Measurements from ENCODE around the gene EFCAB7. TPM values are rescaled to one million over a fixed set of nuclear protein-coding genes. Genes with fewer than 3 reads are reported as not detected.

The EFCAB7 gene
- total and polyA plus RNA-seq, 2 of the 13 experiments (the other 11 are each of a cell fraction or from before 2014, with no cell fraction given), result 1.7 to 5.4 TPM

DNA sequence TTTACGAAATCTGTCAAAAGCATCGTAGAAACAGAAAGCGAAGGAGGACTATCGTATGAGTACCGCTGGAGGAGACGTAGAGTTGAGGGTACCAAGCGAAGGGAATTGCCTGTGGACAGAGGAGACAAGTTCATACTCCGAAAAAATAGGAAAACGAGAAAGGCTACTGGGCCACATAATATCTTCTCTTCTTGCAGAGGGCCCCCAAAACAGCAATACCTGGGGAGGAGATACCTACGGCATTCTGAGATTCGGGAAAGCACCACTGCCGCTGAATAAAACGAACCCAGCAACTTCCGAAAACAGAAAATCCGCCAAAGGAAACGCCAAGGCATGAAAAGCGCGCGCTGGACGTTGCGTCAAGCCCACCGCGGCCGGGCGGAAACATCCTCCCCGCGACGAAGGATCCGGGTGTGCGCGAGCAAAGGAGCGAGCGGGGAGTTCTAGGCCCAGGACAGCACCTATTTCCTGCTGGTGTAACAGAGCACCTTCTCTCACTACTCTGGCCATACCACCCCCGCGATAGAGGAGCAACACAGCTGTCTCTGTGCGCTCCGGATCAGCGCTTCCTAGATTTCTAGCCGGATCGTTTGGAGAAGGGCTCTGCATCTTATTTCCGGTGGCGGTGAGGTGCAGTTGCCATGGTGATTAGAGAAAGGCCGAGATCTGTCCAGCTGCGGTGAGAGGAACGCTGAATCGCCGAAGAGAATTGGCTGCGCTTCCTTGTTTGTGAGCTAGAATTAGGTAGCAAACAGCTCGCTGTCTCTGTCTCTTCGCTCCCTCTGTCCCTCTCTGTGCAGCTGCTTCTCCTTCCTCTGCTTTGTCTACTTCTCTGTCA lies at the start of gene EFCAB7, which contains the start of gene ITGB3BP (continued):
- peak; percentile 97 for TF ChIP-seq ZBTB40 (IDR thresholded peaks at IDR 0.05)
- TF ChIP-seq ZBTB40 (CRISPR knock-in tag; IDR thresholded peaks at IDR 0.05), result peak; percentile 90
- peak; percentile 91 for TF ChIP-seq ZNF784 (CRISPR knock-in tag; IDR thresholded peaks at IDR 0.05; ENCODE audit: borderline replicate concordance)
- no peak for TF ChIP-seq HMG20A (CRISPR knock-in tag; IDR thresholded peaks at IDR 0.05; ENCODE audit: borderline replicate concordance)
- peak; percentile 71 for TF ChIP-seq ZEB1 (IDR thresholded peaks at IDR 0.05; ENCODE audit: insufficient replicate concordance, low read depth)
- TF ChIP-seq, protein P1, sequence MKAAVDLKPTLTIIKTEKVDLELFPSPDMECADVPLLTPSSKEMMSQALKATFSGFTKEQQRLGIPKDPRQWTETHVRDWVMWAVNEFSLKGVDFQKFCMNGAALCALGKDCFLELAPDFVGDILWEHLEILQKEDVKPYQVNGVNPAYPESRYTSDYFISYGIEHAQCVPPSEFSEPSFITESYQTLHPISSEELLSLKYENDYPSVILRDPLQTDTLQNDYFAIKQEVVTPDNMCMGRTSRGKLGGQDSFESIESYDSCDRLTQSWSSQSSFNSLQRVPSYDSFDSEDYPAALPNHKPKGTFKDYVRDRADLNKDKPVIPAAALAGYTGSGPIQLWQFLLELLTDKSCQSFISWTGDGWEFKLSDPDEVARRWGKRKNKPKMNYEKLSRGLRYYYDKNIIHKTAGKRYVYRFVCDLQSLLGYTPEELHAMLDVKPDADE (CRISPR knock-in tag; IDR thresholded peaks at IDR 0.05), result no peak
- no peak for TF ChIP-seq NONO (IDR thresholded peaks at IDR 0.05)
- TF ChIP-seq NONO (CRISPR knock-in tag; conservative IDR thresholded peaks at IDR 0.05), result peak; percentile 68
- TF ChIP-seq KLF12 (CRISPR knock-in tag; IDR thresholded peaks at IDR 0.05; ENCODE audit: borderline replicate concordance), result peak; percentile 54; the same call in 1 of the 2 replicates
- no peak for TF ChIP-seq ZNF496 (CRISPR knock-in tag; IDR thresholded peaks at IDR 0.05; ENCODE audit: insufficient replicate concordance)
- no peak for TF ChIP-seq ZFP36 (IDR thresholded peaks at IDR 0.05; ENCODE audit: borderline replicate concordance, low read depth, low read length, partially characterized antibody)
- 0 out of 2 replicates have a peak, but pooled peaks have one; percentile 38 for TF ChIP-seq BHLHE40 (IDR thresholded peaks at IDR 0.05; ENCODE audit: low read length)
- TF ChIP-seq ZFP36L2 (CRISPR knock-in tag; IDR thresholded peaks at IDR 0.05), result 0 out of 2 replicates have a peak, but pooled peaks have one; percentile 65
- TF ChIP-seq, protein P2, sequence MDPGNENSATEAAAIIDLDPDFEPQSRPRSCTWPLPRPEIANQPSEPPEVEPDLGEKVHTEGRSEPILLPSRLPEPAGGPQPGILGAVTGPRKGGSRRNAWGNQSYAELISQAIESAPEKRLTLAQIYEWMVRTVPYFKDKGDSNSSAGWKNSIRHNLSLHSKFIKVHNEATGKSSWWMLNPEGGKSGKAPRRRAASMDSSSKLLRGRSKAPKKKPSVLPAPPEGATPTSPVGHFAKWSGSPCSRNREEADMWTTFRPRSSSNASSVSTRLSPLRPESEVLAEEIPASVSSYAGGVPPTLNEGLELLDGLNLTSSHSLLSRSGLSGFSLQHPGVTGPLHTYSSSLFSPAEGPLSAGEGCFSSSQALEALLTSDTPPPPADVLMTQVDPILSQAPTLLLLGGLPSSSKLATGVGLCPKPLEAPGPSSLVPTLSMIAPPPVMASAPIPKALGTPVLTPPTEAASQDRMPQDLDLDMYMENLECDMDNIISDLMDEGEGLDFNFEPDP (CRISPR knock-in tag; conservative IDR thresholded peaks at IDR 0.05), result no peak
- TF ChIP-seq THAP8 (CRISPR knock-in tag; IDR thresholded peaks at IDR 0.05; ENCODE audit: borderline replicate concordance), result no peak
